Prostate gland (tissue), 2 donors: ENCODE results near the gene CDC34.

ENCODE experiments used
- CTCF ChIP-seq, 4 experiments: fragments of 200-600 bp in 2 of 4; fragments of 450-650 bp in 2 of 4; sonication (generic) in 2 of 4; IDR thresholded peaks; 1 replicate in 3 of 4; 2 replicates in 1 of 4; pipeline ENCODE4 v1.5.1; 2016 to 2019; ENCODE audit warnings: antibody characterized with exemption in 4 of 4, mild to moderate bottlenecking in 2 of 4, moderate library complexity in 2 of 4
- POLR2A ChIP-seq: fragments of 450-650 bp; IDR thresholded peaks from one replicate; pipeline ENCODE4 v1.6.1; 2016; ENCODE audit warnings: antibody characterized with exemption, mild to moderate bottlenecking
- POLR2AphosphoS5 ChIP-seq: sonication (generic); formaldehyde crosslinking; IDR thresholded peaks from one replicate; pipeline ENCODE4 v1.6.1; 2017; ENCODE audit warnings: antibody characterized with exemption

- no peak for TF ChIP-seq CTCF (IDR thresholded peaks at IDR 0.05)
- no peak for TF ChIP-seq POLR2A
- TF ChIP-seq POLR2AphosphoS5: no peak
Observed at GRCh38 chr19:560121-560520, 28.6 kb downstream of the CDC34 start.
